Thyroid gland (tissue), 4 donors: ENCODE measurements around the gene RAB39A. TPM values are rescaled to one million over a fixed set of nuclear protein-coding genes. Genes with fewer than 3 reads are reported as not detected.
"Not testable (repeated sequence)": the region's sequence is repeated elsewhere in the genome, so short reads cannot be mapped to it uniquely, and the experiment has no call there.

Experiments
- DNase-seq, 2 donors: peaks; one replicate each; pipeline ENCODE4 v3.0.0-alpha.2; 2019
- H3K27ac ChIP-seq, 3 donors: fragments of 200-600 bp; sonication (generic); 1 replicate in 2 of 3; 2 replicates in 1 of 3; pipeline ENCODE4 v1.5.1; 2016 to 2019; ENCODE audit warnings: mild to moderate bottlenecking in 1 of 3, moderate library complexity in 1 of 3
- H3K27me3 ChIP-seq: fragments of 200-600 bp; sonication (generic); one replicate; pipeline ENCODE4 v1.5.1; 2019
- H3K36me3 ChIP-seq, 2 donors: fragments of 200-600 bp; sonication (generic); one replicate each; pipeline ENCODE4 v1.5.1; 2016 to 2019
- H3K4me1 ChIP-seq, 2 donors: fragments of 200-600 bp; sonication (generic); one replicate each; pipeline ENCODE4 v1.5.1; 2017 to 2019
- H3K4me3 ChIP-seq, 3 donors: fragments of 200-600 bp; sonication (generic); replicated peaks in 1 of 3; 1 replicate in 2 of 3; 2 replicates in 1 of 3; pipeline ENCODE4 v1.5.1; 2016; ENCODE audit warnings: mild to moderate bottlenecking in 1 of 3
- H3K9me3 ChIP-seq: fragments of 200-600 bp; sonication (generic); one replicate; pipeline ENCODE4 v1.5.1; 2017
- CTCF ChIP-seq, 6 experiments: fragments of 200-600 bp in 3 of 6; fragments of 450-650 bp in 3 of 6; sonication (generic) in 3 of 6; IDR thresholded peaks; one replicate each; pipeline ENCODE4 v1.5.1; 2016 to 2019; ENCODE audit warnings: antibody characterized with exemption in 6 of 6, mild to moderate bottlenecking in 2 of 6, inconsistent platforms in 1 of 6, moderate library complexity in 1 of 6
- POLR2A ChIP-seq, 2 donors: fragments of 450-650 bp; IDR thresholded peaks; one replicate each; pipeline ENCODE4 v1.6.1; 2017; ENCODE audit warnings: antibody characterized with exemption in 2 of 2, mild to moderate bottlenecking in 2 of 2, moderate library complexity in 1 of 2
- WGBS, 2 donors: methylation state at CpG; one replicate each; pipeline ENCODE4 v1.1.5; 2017; 5-methylcytosine and 5-hydroxymethylcytosine counted together
- intact Hi-C: fragments of 100-400 bp; cut with DNase I; formaldehyde crosslinking; loops from one replicate; pipeline ENCODE4 v1.15.1; 2023
- total RNA-seq, 4 donors: library from RNA; depleted of rRNA; stranded (reverse); fragments of >200 nt; gene quantifications; one replicate each; pipeline ENCODE4 v1.2.3, GENCODE V29; 2016

Gene RAB39A
- total RNA-seq, 4 donors from 2014 or later, result 0.11 to 1.1 (median 0.54) TPM; not detected in 1

GRCh38 chr11:107915229-107915628, 13.0 kb upstream of the RAB39A start:
- H3K27ac ChIP-seq, result no peak overlapping the region
- H3K9me3 ChIP-seq, result no peaks in the 10 kb centered on the region
- no peaks in the 10 kb centered on the region for H3K27me3 ChIP-seq
- no peak for DNase-seq
- H3K36me3 ChIP-seq, result no peaks in the 10 kb centered on the region
- TF ChIP-seq POLR2A (IDR thresholded peaks at IDR 0.05), result no peak
- TF ChIP-seq CTCF (IDR thresholded peaks at IDR 0.05), result no peak
- intact Hi-C loops, result no loop called here
- 100% methylated on average over 1 to 4 of the region's 5 CpGs for WGBS, 2 donors
- no peaks in the 10 kb centered on the region for H3K4me1 ChIP-seq
- no peak overlapping the region for H3K4me3 ChIP-seq

GRCh38 chr11:107916671-107917241, 11.5 kb upstream of the RAB39A start:
- DNase-seq, result no peak
- no peaks in the 10 kb centered on the region for H3K9me3 ChIP-seq
- intact Hi-C loops, result no loop called here
- no peak for TF ChIP-seq POLR2A (IDR thresholded peaks at IDR 0.05)
- peak in 1 of 6 experiments; percentile 27 for TF ChIP-seq CTCF (IDR thresholded peaks at IDR 0.05)
- no peak overlapping the region for H3K27ac ChIP-seq
- no peaks in the 10 kb centered on the region for H3K27me3 ChIP-seq
- 27 to 40% methylated on average over 3 to 8 of the region's 13 CpGs for WGBS, 2 donors
- no peak overlapping the region for H3K4me3 ChIP-seq
- no peaks in the 10 kb centered on the region for H3K36me3 ChIP-seq
- no peaks in the 10 kb centered on the region for H3K4me1 ChIP-seq

- 70 to 80% methylated on average over 1 of the region's 1 CpG for WGBS, 2 donors
- Histone ChIP-seq H3K4me3 (no peak overlapping the region), H3K27ac (no peak overlapping the region), H3K9me3 (no peaks in the 10 kb centered on the region), H3K4me1 (no peaks in the 10 kb centered on the region), H3K36me3 (no peaks in the 10 kb centered on the region), H3K27me3 (no peaks in the 10 kb centered on the region)
- TF ChIP-seq CTCF (IDR thresholded peaks at IDR 0.05) (no peak), POLR2A (IDR thresholded peaks at IDR 0.05) (no peak)
- no peak for DNase-seq
- intact Hi-C loops, result no loop called here
Measured at GRCh38 chr11:107921997-107922396, 6.3 kb upstream of the RAB39A start.

GRCh38 chr11:107923519-107923918, 4.7 kb upstream of the RAB39A start:
- H3K4me3 ChIP-seq, H3K27ac ChIP-seq, H3K27me3 ChIP-seq, DNase-seq, H3K4me1 ChIP-seq, H3K9me3 ChIP-seq, intact Hi-C loops, H3K36me3 ChIP-seq: not testable (repeated sequence)
- WGBS, 2 donors, result 42 to 64% methylated on average over 1 of the region's 1 CpG

- H3K9me3 ChIP-seq, result no peaks in the 10 kb centered on the region
- 87 to 90% methylated on average over 2 of the region's 2 CpGs for WGBS, 2 donors
- no peak overlapping the region for H3K4me3 ChIP-seq
- intact Hi-C loops, result no loop called here
- TF ChIP-seq POLR2A (IDR thresholded peaks at IDR 0.05) (no peak), CTCF (IDR thresholded peaks at IDR 0.05) (no peak)
- no peaks in the 10 kb centered on the region for H3K27me3 ChIP-seq
- no peak for DNase-seq
- no peak overlapping the region for H3K27ac ChIP-seq
- no peaks in the 10 kb centered on the region for H3K36me3 ChIP-seq
- peaks cover 7 to 12% of the 10 kb centered on the region in 2 donors for H3K4me1 ChIP-seq
Measured at GRCh38 chr11:107924306-107924705, 3.9 kb upstream of the RAB39A start.
